K562 (cell line): Measurements from ENCODE around the gene TRPV6. TPM values are rescaled to one million over a fixed set of nuclear protein-coding genes. Genes with fewer than 3 reads are reported as not detected.

ENCODE experiments used
- ZBTB40 ChIP-seq, 2 experiments: fragments of 450-650 bp in 1 of 2; sonication (generic) in 1 of 2; formaldehyde crosslinking in 1 of 2; IDR thresholded peaks; 2 replicates each; pipeline versions ENCODE4 v1.7.1 to v1.9.0; 2016 to 2022; ENCODE audit warnings: inconsistent platforms in 1 of 2, mild to moderate bottlenecking in 1 of 2, missing genetic modification reagents in 1 of 2
- polyA plus RNA-seq, 8 experiments: library from polyadenylated mRNA; depleted of rRNA in 4 of 8; stranded (reverse) in 5 of 8; unstranded in 3 of 8; fragments of >200 nt; fragmentation: Nextera tagmentation in 2 of 8; fragmentation: Illumina TruSeq in 1 of 8; extraction: Ambion mirVana in 2 of 8; extraction: Trizol in 1 of 8; gene quantifications; 2 replicates each; pipeline versions ENCODE4 v1.2.1 to v1.2.3, GENCODE V29; 2011 to 2014; ENCODE audit warnings: inconsistent platforms in 1 of 8, missing spikeins in 1 of 8
- total RNA-seq, 7 experiments: library from RNA; depleted of rRNA in 6 of 7; stranded (reverse); fragments of >200 nt in 6 of 7; fragmentation: Illumina TruSeq in 2 of 7; extraction: Trizol in 2 of 7; gene quantifications; 2 replicates each; pipeline versions ENCODE4 v1.2.1 to v1.2.3, GENCODE V29; 2011 to 2021; ENCODE audit warnings: low replicate concordance in 1 of 7

TRPV6 gene
- total and polyA plus RNA-seq, 9 of the 15 experiments (the other 6 are each of a cell fraction or from before 2014, with no cell fraction given) = 0.04 to 0.36 (median 0.11) TPM

- no peak for TF ChIP-seq ZBTB40 (IDR thresholded peaks at IDR 0.05)
- TF ChIP-seq ZBTB40 (CRISPR knock-in tag; IDR thresholded peaks at IDR 0.05) = no peak
These were observed 43.2 kb downstream of the TRPV6 start (continued) for GRCh38 chr7:142842251-142842766.
